GM10266 (cell line): ENCODE measurements around the gene EFHC2.

ENCODE experiments used
- DNase-seq: peaks from one replicate; pipeline ENCODE4 v3.0.0; 2012; ENCODE audit errors: extremely low spot score
- CTCF ChIP-seq: IDR thresholded peaks from 2 replicates; pipeline ENCODE4 v1.5.1; 2012; ENCODE audit warnings: mild to moderate bottlenecking, low read depth; ENCODE audit not compliant: control insufficient read depth, insufficient read depth; ENCODE audit errors: missing control alignments

EFHC2 gene

GRCh38 chrX:44317181-44317580 is 26.3 kb downstream of the EFHC2 start:
- DNase-seq, result no peak
- no peak for TF ChIP-seq CTCF

GRCh38 chrX:44314808-44315207 is 28.7 kb downstream of the EFHC2 start:
- no peak for DNase-seq
- no peak for TF ChIP-seq CTCF

- no peak for DNase-seq
- TF ChIP-seq CTCF, result no peak
These were observed 29.2 kb downstream of the EFHC2 start for GRCh38 chrX:44314259-44314734.

- DNase-seq, result no peak
- no peak for TF ChIP-seq CTCF
These were observed 31.1 kb downstream of the EFHC2 start for GRCh38 chrX:44312421-44312820.

GRCh38 chrX:44310227-44310626 is 33.2 kb downstream of the EFHC2 start:
- DNase-seq, result no peak
- no peak for TF ChIP-seq CTCF

- no peak for DNase-seq
These were observed 34.6 kb downstream of the EFHC2 start for GRCh38 chrX:44308869-44309268.

GRCh38 chrX:44306356-44306755 is 37.1 kb downstream of the EFHC2 start:
- DNase-seq, result no peak
- no peak for TF ChIP-seq CTCF

More at GRCh38 chrX:44308869-44309268, 34.6 kb downstream of the EFHC2 start:
- TF ChIP-seq CTCF, result no peak
